ENCODE results near the gene PPP3R2. TPM values are rescaled to one million over a fixed set of nuclear protein-coding genes. Genes with fewer than 3 reads are reported as not detected.

PPP3R2 gene
- not detected in 2 replicates for total RNA-seq

GRCh38 chr9:101594796-101595195 lies at the start of gene PPP3R2:
PPP3R2 (minus strand) TSS chr9:101594969; CDS start chr9:101594921, 48 bp downstream.

Other genes with a start within 250 kb of the PPP3R2 start
- not detected in 2 replicates for gene BAAT, start 210.0 kb downstream of the PPP3R2 start, total RNA-seq
- gene MRPL50, start 196.4 kb downstream of the PPP3R2 start, total RNA-seq: 9.4 and 10.7 TPM in 2 replicates
- 8.9 and 10.5 TPM in 2 replicates for gene ZNF189, start 196.1 kb downstream of the PPP3R2 start, total RNA-seq
- not detected in 2 replicates for gene ALDOB, start 159.2 kb downstream of the PPP3R2 start, total RNA-seq
- gene RNF20, start 61.1 kb downstream of the PPP3R2 start, total RNA-seq: 14.1 and 18.3 TPM in 2 replicates
- gene GRIN3A, start 143.7 kb upstream of the PPP3R2 start, total RNA-seq: not detected in 2 replicates